Cardiac muscle cell (in vitro differentiated cells and primary cell): Measurements from ENCODE around the gene NME7. TPM values are rescaled to one million over a fixed set of nuclear protein-coding genes. Genes with fewer than 3 reads are reported as not detected.
"Not testable (repeated sequence)": the region's sequence is repeated elsewhere in the genome, so short reads cannot be mapped to it uniquely, and the experiment has no call there.

Experiments
- DNase-seq, 2 donors: peaks; one replicate each; pipeline versions ENCODE4 v3.0.0 to v3.0.0-alpha.2; 2010 to 2017; ENCODE audit warnings: low read depth in 1 of 2, low spot score in 1 of 2
- H3K27ac ChIP-seq: fragments of 200-600 bp; sonication (generic); 2 replicates; pipeline ENCODE4 v1.5.1; 2016
- H3K27me3 ChIP-seq: fragments of 200-600 bp; sonication (generic); 2 replicates; pipeline ENCODE4 v1.6.0; 2016; ENCODE audit warnings: control low read depth
- H3K36me3 ChIP-seq: fragments of 200-600 bp; sonication (generic); 2 replicates; pipeline ENCODE4 v1.5.1; 2016; ENCODE audit warnings: control low read depth
- H3K4me1 ChIP-seq: fragments of 200-600 bp; sonication (generic); 2 replicates; pipeline ENCODE4 v1.8.1; 2017; ENCODE audit warnings: low read depth, mild to moderate bottlenecking, mixed run types
- H3K4me3 ChIP-seq: fragments of 200-600 bp; sonication (generic); 2 replicates; pipeline ENCODE4 v1.5.1; 2016; ENCODE audit warnings: mild to moderate bottlenecking
- H3K9me3 ChIP-seq: fragments of 200-600 bp; sonication (generic); 2 replicates; pipeline ENCODE4 v1.5.1; 2017; ENCODE audit warnings: low read depth, mild to moderate bottlenecking, control low read depth
- polyA plus RNA-seq: library from polyadenylated mRNA; unstranded; fragments of >200 nt; fragmentation: Nextera tagmentation; extraction: Ambion mirVana; gene quantifications from 2 replicates; pipeline ENCODE4 v1.2.1, GENCODE V29; 2016
- total RNA-seq: library from RNA; depleted of rRNA; stranded (reverse); fragments of >200 nt; gene quantifications from 2 replicates; pipeline ENCODE4 v1.2.3, GENCODE V29; 2016
- TF ChIP-seq, protein P1 (sequence below): IDR thresholded peaks from 2 replicates; pipeline ENCODE4 v1.5.1; 2012; ENCODE audit warnings: low read depth, mild to moderate bottlenecking, low read length

NME7 gene
- total and polyA plus RNA-seq, 2 experiments from 2014 or later, result 10.1 to 110 TPM

DNA sequence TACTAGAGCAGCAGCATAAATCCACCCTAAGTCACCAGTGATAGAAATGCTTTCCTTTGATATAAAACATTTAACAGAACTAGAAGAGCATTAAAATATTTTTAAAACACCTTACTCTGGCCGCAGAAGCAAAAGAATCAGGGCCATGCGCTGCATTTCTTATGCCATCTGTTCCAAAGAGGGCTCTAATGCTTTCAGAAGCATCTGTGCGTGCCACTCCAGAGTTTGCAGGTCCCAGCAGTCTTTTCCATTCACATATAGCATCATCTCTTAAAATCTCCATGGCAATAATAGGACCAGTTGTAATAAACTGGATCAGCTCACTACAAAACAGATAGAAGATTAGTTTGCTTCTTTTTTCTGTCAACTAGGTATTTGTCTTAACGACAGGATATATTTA is 69.2 kb downstream of the NME7 start:
- H3K4me1 ChIP-seq, result no peaks in the 10 kb centered on the region
- DNase-seq, result no peak
- H3K9me3 ChIP-seq, result no peaks in the 10 kb centered on the region
- TF ChIP-seq, protein P1, sequence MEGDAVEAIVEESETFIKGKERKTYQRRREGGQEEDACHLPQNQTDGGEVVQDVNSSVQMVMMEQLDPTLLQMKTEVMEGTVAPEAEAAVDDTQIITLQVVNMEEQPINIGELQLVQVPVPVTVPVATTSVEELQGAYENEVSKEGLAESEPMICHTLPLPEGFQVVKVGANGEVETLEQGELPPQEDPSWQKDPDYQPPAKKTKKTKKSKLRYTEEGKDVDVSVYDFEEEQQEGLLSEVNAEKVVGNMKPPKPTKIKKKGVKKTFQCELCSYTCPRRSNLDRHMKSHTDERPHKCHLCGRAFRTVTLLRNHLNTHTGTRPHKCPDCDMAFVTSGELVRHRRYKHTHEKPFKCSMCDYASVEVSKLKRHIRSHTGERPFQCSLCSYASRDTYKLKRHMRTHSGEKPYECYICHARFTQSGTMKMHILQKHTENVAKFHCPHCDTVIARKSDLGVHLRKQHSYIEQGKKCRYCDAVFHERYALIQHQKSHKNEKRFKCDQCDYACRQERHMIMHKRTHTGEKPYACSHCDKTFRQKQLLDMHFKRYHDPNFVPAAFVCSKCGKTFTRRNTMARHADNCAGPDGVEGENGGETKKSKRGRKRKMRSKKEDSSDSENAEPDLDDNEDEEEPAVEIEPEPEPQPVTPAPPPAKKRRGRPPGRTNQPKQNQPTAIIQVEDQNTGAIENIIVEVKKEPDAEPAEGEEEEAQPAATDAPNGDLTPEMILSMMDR, result no peak
- no peak overlapping the region for H3K27ac ChIP-seq
- H3K36me3 ChIP-seq, result no peaks in the 10 kb centered on the region
- H3K27me3 ChIP-seq, result no peaks in the 10 kb centered on the region
- no peak overlapping the region for H3K4me3 ChIP-seq

- no peaks in the 10 kb centered on the region for H3K27me3 ChIP-seq
- no peaks in the 10 kb centered on the region for H3K36me3 ChIP-seq
- no peak overlapping the region for H3K4me3 ChIP-seq
- no peaks in the 10 kb centered on the region for H3K9me3 ChIP-seq
- TF ChIP-seq, protein P1, result no peak
- H3K27ac ChIP-seq, result no peak overlapping the region
- H3K4me1 ChIP-seq, result no peaks in the 10 kb centered on the region
- no peak for DNase-seq
These were observed 71.8 kb downstream of the NME7 start for GRCh38 chr1:169295846-169296245.

- H3K9me3 ChIP-seq, result no peaks in the 10 kb centered on the region
- no peaks in the 10 kb centered on the region for H3K27me3 ChIP-seq
- TF ChIP-seq, protein P1, result no peak
- DNase-seq, result no peak
- no peak overlapping the region for H3K4me3 ChIP-seq
- no peaks in the 10 kb centered on the region for H3K4me1 ChIP-seq
- no peak overlapping the region for H3K27ac ChIP-seq
- H3K36me3 ChIP-seq, result no peaks in the 10 kb centered on the region
These were observed 72.2 kb downstream of the NME7 start for GRCh38 chr1:169295425-169295824.

DNA sequence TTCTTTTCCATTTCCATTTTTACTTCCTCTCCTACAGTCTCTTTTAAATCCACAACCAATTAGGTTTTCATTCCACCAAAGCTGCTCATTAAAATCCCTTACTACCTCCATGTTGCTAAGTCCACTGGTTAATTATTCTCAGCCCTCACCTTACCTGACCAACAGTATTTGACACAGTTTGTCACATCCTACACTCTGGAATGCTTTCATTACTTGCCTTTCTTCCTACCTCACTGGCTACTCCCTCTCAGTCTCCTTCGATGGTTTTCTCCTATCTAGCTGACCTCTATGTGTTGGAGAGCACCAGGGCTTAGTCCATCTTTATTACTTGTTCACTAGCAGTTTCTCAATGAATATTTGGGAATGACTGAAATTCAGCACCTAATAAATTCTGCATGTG is 78.6 kb downstream of the NME7 start:
- DNase-seq, result no peak
- Histone ChIP-seq H3K27me3 (no peaks in the 10 kb centered on the region), H3K9me3 (no peaks in the 10 kb centered on the region), H3K36me3 (no peaks in the 10 kb centered on the region), H3K4me1 (no peaks in the 10 kb centered on the region), H3K27ac (no peak overlapping the region), H3K4me3 (no peak overlapping the region)
- TF ChIP-seq, protein P1, result no peak

- no peaks in the 10 kb centered on the region for H3K9me3 ChIP-seq
- H3K36me3 ChIP-seq, result no peaks in the 10 kb centered on the region
- H3K4me1 ChIP-seq, result no peaks in the 10 kb centered on the region
- H3K4me3 ChIP-seq, result no peak overlapping the region
- no peak overlapping the region for H3K27ac ChIP-seq
- DNase-seq, result peak in 1 of 2 donors; percentile 60
- no peaks in the 10 kb centered on the region for H3K27me3 ChIP-seq
- TF ChIP-seq, protein P1, result no peak
These were observed 79.6 kb downstream of the NME7 start for GRCh38 chr1:169288011-169288414.

GRCh38 chr1:169287280-169287679 is 80.3 kb downstream of the NME7 start:
- TF ChIP-seq, protein P1, result no peak
- Histone ChIP-seq H3K9me3 (no peaks in the 10 kb centered on the region), H3K36me3 (no peaks in the 10 kb centered on the region), H3K4me1 (no peaks in the 10 kb centered on the region), H3K27ac (no peak overlapping the region), H3K27me3 (no peaks in the 10 kb centered on the region), H3K4me3 (no peak overlapping the region)
- peak in 1 of 2 donors; percentile 26 for DNase-seq

- not testable (repeated sequence) for H3K36me3 ChIP-seq, H3K27ac ChIP-seq, H3K4me3 ChIP-seq, H3K4me1 ChIP-seq, H3K9me3 ChIP-seq, DNase-seq, H3K27me3 ChIP-seq
These were observed 86.0 kb downstream of the NME7 start for GRCh38 chr1:169281562-169281961.
